GM18507 (cell line): ENCODE data around the gene CCDC144A.
A peak's percentile ranks its signal among the peaks of the same experiment; 100 is the strongest.
"Not testable (repeated sequence)": the region's sequence is repeated elsewhere in the genome, so short reads cannot be mapped to it uniquely, and the experiment has no call there.

Experiments used
- DNase-seq: peaks from one replicate; pipeline ENCODE4 v3.0.0; 2011; ENCODE audit warnings: low read depth; ENCODE audit not compliant: insufficient read length; ENCODE audit errors: extremely low spot score
- FAIRE-seq: peaks from 2 replicates; lab custom pipeline; 2011; peaks lifted over from hg19 to GRCh38; lab: Jason Lieb, UNC

CCDC144A gene

GRCh38 chr17:16689731-16690281, at the start of gene CCDC144A:
Gene CCDC144A, plus strand, starts transcription at chr17:16690241. Its CDS starts 160 bp downstream, at chr17:16690401.
- DNase-seq, FAIRE-seq: not testable (repeated sequence)

- DNase-seq (no peak), FAIRE-seq (no peak)
These were observed 40.5 kb upstream of the CCDC144A start for GRCh38 chr17:16649585-16649984.

GRCh38 chr17:16652252-16652651, 37.8 kb upstream of the CCDC144A start:
- no peak for DNase-seq

GRCh38 chr17:16652847-16653366, 37.1 kb upstream of the CCDC144A start:
- FAIRE-seq (no peak), DNase-seq (no peak)

More at GRCh38 chr17:16652252-16652651, 37.8 kb upstream of the CCDC144A start:
- FAIRE-seq, result no peak

- FAIRE-seq (peak; percentile 93), DNase-seq (peak; percentile 85)
These were observed 36.5 kb upstream of the CCDC144A start, which contains the start of gene ZNF624 for GRCh38 chr17:16653367-16654041. Gene ZNF624, minus strand, starts transcription at chr17:16653850.

- DNase-seq, result no peak
- FAIRE-seq, result no peak
These were observed 28.8 kb upstream of the CCDC144A start for GRCh38 chr17:16661217-16661616.

GRCh38 chr17:16662936-16663335, 27.1 kb upstream of the CCDC144A start:
- DNase-seq (no peak), FAIRE-seq (no peak)

GRCh38 chr17:16666553-16666906, 23.5 kb upstream of the CCDC144A start:
- not testable (repeated sequence) for DNase-seq, FAIRE-seq

- not testable (repeated sequence) for FAIRE-seq
These were observed 23.0 kb upstream of the CCDC144A start for GRCh38 chr17:16666907-16667636.

GRCh38 chr17:16676676-16677268, 13.3 kb upstream of the CCDC144A start:
- DNase-seq (no peak), FAIRE-seq (no peak)

More at GRCh38 chr17:16666907-16667636, 23.0 kb upstream of the CCDC144A start:
- DNase-seq, result not testable (repeated sequence)

GRCh38 chr17:16683290-16684138, 6.5 kb upstream of the CCDC144A start:
- DNase-seq, FAIRE-seq: not testable (repeated sequence)

- DNase-seq, FAIRE-seq: not testable (repeated sequence)
These were observed 4.0 kb upstream of the CCDC144A start for GRCh38 chr17:16686019-16686418.

GRCh38 chr17:16687151-16687550, 2.9 kb upstream of the CCDC144A start:
- not testable (repeated sequence) for DNase-seq, FAIRE-seq

GRCh38 chr17:16690447-16690846, 406 bp downstream of the CCDC144A start:
- DNase-seq, FAIRE-seq: not testable (repeated sequence)

GRCh38 chr17:16697603-16698002, 7.6 kb downstream of the CCDC144A start:
- DNase-seq, FAIRE-seq: not testable (repeated sequence)

GRCh38 chr17:16745492-16746203, 55.6 kb downstream of the CCDC144A start:
- not testable (repeated sequence) for FAIRE-seq, DNase-seq

GRCh38 chr17:16746571-16746970, 56.5 kb downstream of the CCDC144A start:
- FAIRE-seq, result not testable (repeated sequence)

GRCh38 chr17:16750515-16750914, 60.5 kb downstream of the CCDC144A start:
- DNase-seq, FAIRE-seq: not testable (repeated sequence)

More at GRCh38 chr17:16746571-16746970, 56.5 kb downstream of the CCDC144A start:
- DNase-seq, result not testable (repeated sequence)
